ENCODE data around the gene ACP3. TPM values are rescaled to one million over a fixed set of nuclear protein-coding genes. Genes with fewer than 3 reads are reported as not detected.
"Not testable (repeated sequence)": the region's sequence is repeated elsewhere in the genome, so short reads cannot be mapped to it uniquely, and the experiment has no call there.

ACP3 gene
- total RNA-seq, 4 donors from 2014 or later = 1.0 to 41.3 (median 7.9) TPM

GRCh38 chr3:132310057-132310456, 7.2 kb upstream of the ACP3 start:
- H3K9me3 ChIP-seq, H3K4me1 ChIP-seq, DNase-seq, H3K27me3 ChIP-seq, H3K27ac ChIP-seq, H3K36me3 ChIP-seq, H3K4me3 ChIP-seq: not testable (repeated sequence)

GRCh38 chr3:132311316-132311715, 5.9 kb upstream of the ACP3 start:
- Histone ChIP-seq H3K27me3 (no peaks in the 10 kb centered on the region), H3K4me3 (no peak overlapping the region), H3K9me3 (no peaks in the 10 kb centered on the region), H3K27ac (no peak overlapping the region), H3K36me3 (no peaks in the 10 kb centered on the region), H3K4me1 (peaks cover 0 to 6% (median 0%) of the 10 kb centered on the region in 4 donors)
- no peak for TF ChIP-seq POLR2A (IDR thresholded peaks at IDR 0.05)
- TF ChIP-seq, protein P1, sequence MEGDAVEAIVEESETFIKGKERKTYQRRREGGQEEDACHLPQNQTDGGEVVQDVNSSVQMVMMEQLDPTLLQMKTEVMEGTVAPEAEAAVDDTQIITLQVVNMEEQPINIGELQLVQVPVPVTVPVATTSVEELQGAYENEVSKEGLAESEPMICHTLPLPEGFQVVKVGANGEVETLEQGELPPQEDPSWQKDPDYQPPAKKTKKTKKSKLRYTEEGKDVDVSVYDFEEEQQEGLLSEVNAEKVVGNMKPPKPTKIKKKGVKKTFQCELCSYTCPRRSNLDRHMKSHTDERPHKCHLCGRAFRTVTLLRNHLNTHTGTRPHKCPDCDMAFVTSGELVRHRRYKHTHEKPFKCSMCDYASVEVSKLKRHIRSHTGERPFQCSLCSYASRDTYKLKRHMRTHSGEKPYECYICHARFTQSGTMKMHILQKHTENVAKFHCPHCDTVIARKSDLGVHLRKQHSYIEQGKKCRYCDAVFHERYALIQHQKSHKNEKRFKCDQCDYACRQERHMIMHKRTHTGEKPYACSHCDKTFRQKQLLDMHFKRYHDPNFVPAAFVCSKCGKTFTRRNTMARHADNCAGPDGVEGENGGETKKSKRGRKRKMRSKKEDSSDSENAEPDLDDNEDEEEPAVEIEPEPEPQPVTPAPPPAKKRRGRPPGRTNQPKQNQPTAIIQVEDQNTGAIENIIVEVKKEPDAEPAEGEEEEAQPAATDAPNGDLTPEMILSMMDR (IDR thresholded peaks at IDR 0.05) = no peak
- DNase-seq = no peak

DNA sequence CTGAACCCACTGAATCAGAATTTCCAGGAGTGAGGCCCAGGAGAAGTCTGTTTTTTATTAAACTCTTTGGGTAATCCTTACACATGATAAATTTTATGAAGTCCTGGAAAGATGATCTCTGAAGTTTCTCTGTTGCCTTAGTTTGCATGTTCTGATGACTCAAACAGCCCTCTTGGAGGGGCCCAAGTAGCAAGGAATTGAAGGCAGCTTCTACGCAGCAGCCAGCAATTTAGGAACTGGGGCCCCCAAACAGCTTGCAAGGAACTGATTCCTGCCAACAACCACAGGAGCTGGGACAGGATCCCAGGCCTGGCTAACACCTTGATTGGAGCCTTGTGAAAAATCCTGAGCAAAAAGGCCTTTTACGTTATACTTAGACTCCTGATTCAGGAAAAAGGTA, 5.4 kb upstream of the ACP3 start:
- Histone ChIP-seq H3K9me3 (no peaks in the 10 kb centered on the region), H3K4me3 (no peak overlapping the region), H3K27ac (no peak overlapping the region), H3K4me1 (peaks cover 0 to 7% (median 0%) of the 10 kb centered on the region in 4 donors), H3K27me3 (no peaks in the 10 kb centered on the region), H3K36me3 (no peaks in the 10 kb centered on the region)
- no peak for DNase-seq
- TF ChIP-seq, protein P1 (IDR thresholded peaks at IDR 0.05) = no peak
- no peak for TF ChIP-seq POLR2A (IDR thresholded peaks at IDR 0.05)

GRCh38 chr3:132315851-132316250, 1.4 kb upstream of the ACP3 start:
- DNase-seq = no peak
- no peak overlapping the region for H3K4me3 ChIP-seq
- TF ChIP-seq POLR2A (IDR thresholded peaks at IDR 0.05) = no peak
- TF ChIP-seq, protein P1 (IDR thresholded peaks at IDR 0.05) = no peak
- no peaks in the 10 kb centered on the region for H3K27me3 ChIP-seq
- no peaks in the 10 kb centered on the region for H3K36me3 ChIP-seq
- no peaks in the 10 kb centered on the region for H3K9me3 ChIP-seq
- H3K4me1 ChIP-seq = peaks cover 0 to 14% (median 0%) of the 10 kb centered on the region in 4 donors
- H3K27ac ChIP-seq = no peak overlapping the region

GRCh38 chr3:132318451-132318850, 1.2 kb downstream of the ACP3 start:
- H3K27ac ChIP-seq = no peak overlapping the region
- no peaks in the 10 kb centered on the region for H3K27me3 ChIP-seq
- TF ChIP-seq, protein P1 (IDR thresholded peaks at IDR 0.05) = no peak
- no peak for TF ChIP-seq POLR2A (IDR thresholded peaks at IDR 0.05)
- no peaks in the 10 kb centered on the region for H3K36me3 ChIP-seq
- H3K4me3 ChIP-seq = peak overlapping the region in 1 of 4 donors; percentile 22
- peaks cover 0 to 14% (median 0%) of the 10 kb centered on the region in 4 donors for H3K4me1 ChIP-seq
- H3K9me3 ChIP-seq = no peaks in the 10 kb centered on the region
- no peak for DNase-seq

GRCh38 chr3:132321304-132321703, 4.1 kb downstream of the ACP3 start:
- H3K27ac ChIP-seq = no peak overlapping the region
- no peaks in the 10 kb centered on the region for H3K27me3 ChIP-seq
- peaks cover 0 to 14% (median 0%) of the 10 kb centered on the region in 4 donors for H3K4me1 ChIP-seq
- TF ChIP-seq, protein P1 (IDR thresholded peaks at IDR 0.05) = no peak
- no peak for TF ChIP-seq POLR2A (IDR thresholded peaks at IDR 0.05)
- no peaks in the 10 kb centered on the region for H3K9me3 ChIP-seq
- no peaks in the 10 kb centered on the region for H3K36me3 ChIP-seq
- DNase-seq = no peak
- no peak overlapping the region for H3K4me3 ChIP-seq
